ENCODE data around the gene ETFA. TPM values are rescaled to one million over a fixed set of nuclear protein-coding genes. Genes with fewer than 3 reads are reported as not detected.

Gene ETFA
- total and polyA plus RNA-seq, 10 of the 15 experiments (the other 5 are each of a cell fraction or from before 2014, with no cell fraction given) = 114 to 331 (median 152) TPM

GRCh38 chr15:76345880-76346668 lies 34.8 kb upstream of the ETFA start:
- intact Hi-C loops (cut with micrococcal nuclease; ENCODE audit: unreplicated experiment) = loop anchor here (5.0 kb wide), 1 partner anchor 496 kb away; no protein-coding TSS in a partner anchor
- TF ChIP-seq SMARCA5 (IDR thresholded peaks at IDR 0.05) (no peak), SUZ12 (IDR thresholded peaks at IDR 0.05; ENCODE audit: unreplicated experiment) (peak; percentile 18)
- DNase-seq (ENCODE audit: low read depth, low spot score) = no peak
- H3K9me3 ChIP-seq (replicated peaks; ENCODE audit: control insufficient read depth, insufficient read depth, low read length) = no peaks in the 10 kb centered on the region; the same call in 2 of the 3 replicates
- ChIA-PET POLR2A (interaction anchor here (0.6 kb wide), 1 partner anchor 10 kb away, joined by 3 read pairs; the partner anchor contains the start of gene ISL2), RAD21 (ENCODE audit: unreplicated experiment) (interaction anchor here (0.6 kb wide), 1 partner anchor 35 kb away, joined by 3 read pairs; the partner anchor contains the start of gene ETFA), CTCF (interaction anchor here (1.1 to 1.9 kb wide), 4 partner anchors 12 to 155 kb away, joined by 3 to 7 read pairs (median 3); no protein-coding TSS in a partner anchor), SMC1A (ENCODE audit: uncharacterized antibody, unreplicated experiment) (interaction anchor here (1.0 to 1.3 kb wide), 2 partner anchors 115 to 520 kb away, joined by 3 read pairs; no protein-coding TSS in a partner anchor)
- peak; percentile 80 for ATAC-seq
- peak overlapping the region; percentile 68 for H3K4me3 ChIP-seq
- WGBS (ENCODE audit: insufficient coverage, insufficient replicate concordance, low lambda C conversion rate, missing lambda C conversion rate) = 3% methylated on average over 57 of the region's 65 CpGs
- peaks cover 11% of the 10 kb centered on the region; the same call in 1 of the 2 replicates for H3K4me1 ChIP-seq (ENCODE audit: control insufficient read depth, insufficient read depth, low read length)
- FAIRE-seq = no peak
- in situ Hi-C loops (cut with MboI) = no loop called here
- peak overlapping the region; percentile 61 for H2AFZ ChIP-seq (ENCODE audit: control insufficient read depth, low read depth, low read length)
- no peaks in the 10 kb centered on the region for H4K20me1 ChIP-seq (ENCODE audit: control insufficient read depth, insufficient read depth)
- H3K36me3 ChIP-seq (ENCODE audit: control insufficient read depth in 2 of 2, insufficient read depth in 2 of 2, low read length in 1 of 2) = no peaks in the 10 kb centered on the region
- no peak overlapping the region for H3K27ac ChIP-seq (ENCODE audit: control insufficient read depth, insufficient read depth)
- peaks cover 15 to 35% of the 10 kb centered on the region in 2 experiments for H3K27me3 ChIP-seq (replicated peaks in 1 of 2; ENCODE audit: control insufficient read depth in 2 of 2, insufficient read depth in 2 of 2, low read length in 1 of 2)
- H3K79me2 ChIP-seq (ENCODE audit: control insufficient read depth, insufficient read depth, low read length) = no peaks in the 10 kb centered on the region
- H3K9ac ChIP-seq (ENCODE audit: control insufficient read depth, insufficient read depth, low read length) = peak overlapping the region; percentile 35; the same call in 1 of the 2 replicates
- no TSS peak for BruUV-seq (replicated peaks)
- H3K4me2 ChIP-seq (ENCODE audit: control insufficient read depth, insufficient read depth) = peak overlapping the region; percentile 100

GRCh38 chr15:76345583-76345879 lies 34.3 kb upstream of the ETFA start:
- ChIA-PET SMC1A (ENCODE audit: uncharacterized antibody, unreplicated experiment) (interaction anchor here (1.0 to 1.3 kb wide), 2 partner anchors 115 to 521 kb away, joined by 3 read pairs; no protein-coding TSS in a partner anchor), RAD21 (ENCODE audit: unreplicated experiment) (interaction anchor here (0.6 to 1.2 kb wide), 2 partner anchors 9 to 34 kb away, joined by 3 read pairs; partner anchors contain the start of genes ETFA and ISL2), CTCF (interaction anchor here (1.1 to 1.9 kb wide), 3 partner anchors 12 to 17 kb away, joined by 3 to 7 read pairs (median 3); no protein-coding TSS in a partner anchor), POLR2A (no interaction called here)
- Histone ChIP-seq H2AFZ (ENCODE audit: control insufficient read depth, low read depth, low read length) (no peak overlapping the region), H4K20me1 (ENCODE audit: control insufficient read depth, insufficient read depth) (no peaks in the 10 kb centered on the region), H3K9me3 (replicated peaks; ENCODE audit: control insufficient read depth, insufficient read depth, low read length) (no peaks in the 10 kb centered on the region; the same call in 1 of the 3 replicates), H3K36me3 (ENCODE audit: control insufficient read depth in 2 of 2, insufficient read depth in 2 of 2, low read length in 1 of 2) (no peaks in the 10 kb centered on the region), H3K4me3 (peak overlapping the region; percentile 68; the same call in 1 of the 2 replicates), H3K79me2 (ENCODE audit: control insufficient read depth, insufficient read depth, low read length) (no peaks in the 10 kb centered on the region), H3K4me2 (ENCODE audit: control insufficient read depth, insufficient read depth) (peak overlapping the region; percentile 100), H3K9ac (ENCODE audit: control insufficient read depth, insufficient read depth, low read length) (no peak overlapping the region), H3K4me1 (ENCODE audit: control insufficient read depth, insufficient read depth, low read length) (peaks cover 13% of the 10 kb centered on the region), H3K27me3 (replicated peaks in 1 of 2; ENCODE audit: control insufficient read depth in 2 of 2, insufficient read depth in 2 of 2, low read length in 1 of 2) (peaks cover 19 to 37% of the 10 kb centered on the region in 2 experiments), H3K27ac (ENCODE audit: control insufficient read depth, insufficient read depth) (no peak overlapping the region)
- intact Hi-C loops (cut with micrococcal nuclease; ENCODE audit: unreplicated experiment) (loop anchor here (5.0 kb wide), 1 partner anchor 497 kb away; no protein-coding TSS in a partner anchor), in situ Hi-C loops (cut with MboI) (no loop called here)
- no peak for DNase-seq (ENCODE audit: low read depth, low spot score)
- BruUV-seq (replicated peaks) = no TSS peak
- no peak for TF ChIP-seq ESRRA (IDR thresholded peaks at IDR 0.05; ENCODE audit: low read length)
- no peak for TF ChIP-seq EP300 (IDR thresholded peaks at IDR 0.05; ENCODE audit: borderline replicate concordance in 1 of 2, control insufficient read depth in 1 of 2, low read depth in 2 of 2, low read length in 2 of 2)
- TF ChIP-seq SIN3A (IDR thresholded peaks at IDR 0.05; ENCODE audit: low read depth, low read length) = no peak
- no peak for TF ChIP-seq JUND (IDR thresholded peaks at IDR 0.05; ENCODE audit: low read depth, low read length)
- TF ChIP-seq NRF1 (conservative IDR thresholded peaks at IDR 0.05; ENCODE audit: low read depth, low read length) = no peak
- TF ChIP-seq EED (IDR thresholded peaks at IDR 0.05; ENCODE audit: low read depth) = no peak
- TF ChIP-seq CEBPB (IDR thresholded peaks at IDR 0.05; ENCODE audit: borderline replicate concordance in 1 of 2, low read depth in 2 of 2, low read length in 2 of 2) = no peak
- TF ChIP-seq KDM1A (IDR thresholded peaks at IDR 0.05; ENCODE audit: borderline replicate concordance) = no peak
- TF ChIP-seq BACH1 (IDR thresholded peaks at IDR 0.05; ENCODE audit: borderline replicate concordance) = no peak
- TF ChIP-seq BCL11A (IDR thresholded peaks at IDR 0.05; ENCODE audit: low read depth, low read length) = no peak
- WGBS (ENCODE audit: insufficient coverage, insufficient replicate concordance, low lambda C conversion rate, missing lambda C conversion rate) = 30% methylated on average over 7 of the region's 7 CpGs
- ATAC-seq = no peak
- FAIRE-seq = no peak

Data from GM12878 (cell line).